Endothelial cell of umbilical vein (primary cell): ENCODE data around the gene ZKSCAN3.

Experiments
- EZH2 ChIP-seq: IDR thresholded peaks from 2 replicates; pipeline ENCODE4 v1.6.1; 2012; ENCODE audit warnings: borderline replicate concordance, low read depth, mild to moderate bottlenecking, moderate library complexity, low read length, inconsistent platforms; ENCODE audit not compliant: severe bottlenecking
- POLR2A ChIP-seq: IDR thresholded peaks from 2 replicates; pipeline ENCODE4 v1.6.1; 2012; ENCODE audit warnings: low read depth, mild to moderate bottlenecking, control low read depth, low read length

DNA sequence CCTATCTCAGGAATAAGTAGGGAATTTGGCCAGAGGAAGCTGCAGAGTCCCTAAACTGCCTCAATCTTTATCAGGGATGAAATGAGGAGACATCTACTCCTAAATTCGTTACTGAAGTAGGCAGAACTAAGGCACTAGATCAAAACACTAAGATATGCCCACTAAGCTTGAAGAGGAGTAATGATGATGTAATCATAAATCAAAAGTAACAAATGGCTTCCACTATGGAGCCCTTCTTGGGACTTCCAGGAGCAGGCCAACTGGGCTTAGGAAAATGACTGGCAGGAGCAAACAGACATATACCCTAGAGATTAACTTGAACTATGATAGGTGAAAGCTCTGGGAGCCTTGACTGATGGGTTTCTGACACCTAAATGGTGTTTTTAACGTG lies 34.4 kb downstream of the ZKSCAN3 start:
- TF ChIP-seq EZH2 (no peak), POLR2A (no peak)
